DLD1 (cell line): ENCODE data around the gene SRSF8.
"Not testable (repeated sequence)": the region's sequence is repeated elsewhere in the genome, so short reads cannot be mapped to it uniquely, and the experiment has no call there.

Source experiments
- in situ Hi-C: cut with HindIII; loops from 2 replicates; pipeline ENCODE4 v1.10.0; 2017; ENCODE audit warnings: low sequenced_read_pairs

Gene SRSF8, protein sequence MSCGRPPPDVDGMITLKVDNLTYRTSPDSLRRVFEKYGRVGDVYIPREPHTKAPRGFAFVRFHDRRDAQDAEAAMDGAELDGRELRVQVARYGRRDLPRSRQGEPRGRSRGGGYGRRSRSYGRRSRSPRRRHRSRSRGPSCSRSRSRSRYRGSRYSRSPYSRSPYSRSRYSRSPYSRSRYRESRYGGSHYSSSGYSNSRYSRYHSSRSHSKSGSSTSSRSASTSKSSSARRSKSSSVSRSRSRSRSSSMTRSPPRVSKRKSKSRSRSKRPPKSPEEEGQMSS

DNA sequence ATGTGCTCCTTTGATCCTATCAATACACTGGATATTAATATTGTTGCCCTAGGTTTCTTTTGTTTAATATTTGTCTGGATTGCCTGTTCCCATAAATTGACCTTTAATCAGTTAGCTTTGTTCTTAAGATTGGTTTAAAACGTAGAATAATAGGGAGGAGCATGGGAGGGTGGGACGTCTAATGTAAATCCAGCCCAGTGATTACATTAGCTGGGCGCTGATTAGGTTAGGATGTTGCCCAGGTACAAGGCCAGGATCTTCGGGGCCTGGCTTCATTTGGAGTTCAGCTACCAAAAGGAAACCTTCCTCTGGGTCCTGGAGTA, at the start of gene SRSF8:
Gene SRSF8, plus strand, starts transcription at position 204 of the 323 bp plus-strand sequence. CDS start 308 bp downstream, outside the sequence.
- in situ Hi-C loops = no loop called here

DNA sequence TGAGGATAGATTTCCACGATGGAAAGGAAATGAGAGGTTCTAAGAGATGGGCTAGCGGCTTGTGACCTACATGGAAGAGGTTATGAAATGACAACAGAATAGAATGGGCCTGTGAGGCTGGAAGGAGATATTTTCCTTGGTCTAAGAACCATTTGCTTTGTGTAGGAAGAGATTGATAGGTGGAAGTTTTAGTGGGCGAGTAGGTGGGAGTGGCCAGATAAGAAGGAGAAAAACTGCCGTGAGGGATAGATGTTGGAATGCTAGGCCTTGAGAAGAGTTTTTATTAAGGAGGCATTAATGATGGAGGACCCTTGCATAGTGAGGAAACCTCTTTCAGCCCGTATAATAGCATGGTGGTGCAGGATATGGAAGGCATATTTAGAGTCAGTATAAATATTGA, 45.3 kb upstream of the SRSF8 start:
- in situ Hi-C loops = not testable (repeated sequence)

DNA sequence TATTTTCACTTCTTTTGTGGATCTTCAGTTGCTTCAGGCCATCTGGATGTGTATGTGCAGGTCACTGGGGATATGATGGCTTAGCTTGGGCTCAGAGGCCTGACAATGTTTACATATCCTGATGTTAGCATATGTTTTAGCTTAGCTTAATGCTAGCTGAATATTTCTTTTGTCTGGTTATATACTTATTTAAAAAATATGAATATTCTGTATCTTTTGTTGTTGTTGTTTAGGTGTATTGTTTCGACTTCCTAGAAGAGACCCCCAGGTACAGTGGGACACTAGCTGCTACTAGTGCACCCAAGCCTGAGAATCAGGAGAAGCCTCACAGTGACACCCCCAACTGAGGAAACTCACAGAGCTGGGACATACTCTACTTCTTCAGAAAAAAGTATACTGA, 41.8 kb upstream of the SRSF8 start, which contains the start of gene KDM4E:
Gene KDM4E, plus strand, starts transcription at position 301 of the 400 bp plus-strand sequence. CDS start 300 bp downstream, outside the sequence.
- in situ Hi-C loops = no loop called here

DNA sequence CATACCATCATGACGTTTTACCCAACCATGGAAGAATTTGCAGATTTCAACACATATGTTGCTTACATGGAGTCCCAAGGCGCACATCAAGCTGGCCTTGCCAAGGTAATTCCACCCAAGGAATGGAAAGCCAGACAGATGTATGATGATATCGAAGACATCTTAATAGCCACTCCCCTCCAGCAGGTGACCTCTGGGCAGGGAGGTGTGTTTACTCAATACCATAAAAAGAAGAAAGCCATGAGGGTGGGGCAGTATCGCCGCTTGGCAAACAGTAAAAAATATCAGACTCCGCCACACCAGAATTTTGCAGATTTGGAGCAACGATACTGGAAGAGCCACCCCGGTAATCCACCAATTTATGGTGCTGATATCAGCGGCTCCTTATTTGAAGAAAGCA, 41.1 kb upstream of the SRSF8 start:
- in situ Hi-C loops = not testable (repeated sequence)

DNA sequence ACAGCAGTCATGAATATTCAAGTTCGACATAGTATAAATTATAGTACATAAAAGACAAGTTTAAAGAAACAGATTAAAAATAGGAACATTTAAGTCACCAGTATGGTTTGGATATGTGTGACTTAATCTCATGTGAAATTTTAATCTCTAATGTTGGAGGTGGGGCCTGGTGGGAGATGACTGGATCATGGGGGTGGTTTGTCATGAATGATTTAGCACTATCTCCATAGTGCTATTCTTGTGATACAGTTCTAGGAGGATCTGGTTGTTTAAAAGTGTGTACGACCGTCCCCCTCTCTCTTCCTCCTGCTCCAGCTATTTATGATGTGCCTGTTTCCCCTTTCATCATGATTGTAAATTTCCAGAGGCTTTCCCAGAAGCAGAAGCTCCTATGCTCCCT, 38.4 kb upstream of the SRSF8 start:
- in situ Hi-C loops = no loop called here

DNA sequence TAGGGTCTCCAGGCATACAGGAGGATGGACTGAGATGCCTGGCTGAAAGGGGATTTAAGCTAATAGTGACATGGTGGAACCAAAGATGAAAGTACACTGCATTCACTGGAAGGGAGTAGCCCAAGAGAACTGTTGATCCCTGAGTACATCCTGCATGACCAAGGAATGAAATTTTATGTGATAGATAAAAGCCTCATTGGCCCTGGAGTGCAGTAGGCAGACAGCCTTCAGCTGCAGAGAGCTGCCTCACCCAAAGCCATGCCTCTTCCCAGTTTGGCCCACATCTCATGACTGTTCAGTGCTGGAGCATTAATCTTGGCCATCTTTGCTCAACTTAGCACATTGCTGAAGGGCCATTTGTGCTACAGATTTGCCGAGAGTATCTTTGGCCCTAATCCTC, 33.7 kb upstream of the SRSF8 start:
- in situ Hi-C loops = no loop called here

DNA sequence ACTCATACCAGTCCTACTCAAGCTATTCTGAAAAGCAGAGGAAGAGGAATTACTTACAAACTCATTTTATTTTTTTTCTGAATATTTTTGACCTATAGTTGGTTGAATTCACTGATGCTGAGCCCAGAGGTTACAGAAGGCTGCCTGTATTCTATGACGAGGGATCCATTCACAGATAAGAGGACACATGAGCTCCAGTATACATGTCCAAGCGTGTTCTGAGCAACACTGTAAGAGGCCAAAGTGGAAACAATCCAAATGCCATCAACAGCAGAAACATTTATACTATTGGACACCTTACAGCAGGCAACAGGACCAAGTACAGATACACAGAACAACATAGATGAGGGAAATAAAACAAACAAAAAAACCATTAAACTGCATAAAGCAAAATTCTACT, 31.4 kb upstream of the SRSF8 start:
- in situ Hi-C loops = no loop called here

DNA sequence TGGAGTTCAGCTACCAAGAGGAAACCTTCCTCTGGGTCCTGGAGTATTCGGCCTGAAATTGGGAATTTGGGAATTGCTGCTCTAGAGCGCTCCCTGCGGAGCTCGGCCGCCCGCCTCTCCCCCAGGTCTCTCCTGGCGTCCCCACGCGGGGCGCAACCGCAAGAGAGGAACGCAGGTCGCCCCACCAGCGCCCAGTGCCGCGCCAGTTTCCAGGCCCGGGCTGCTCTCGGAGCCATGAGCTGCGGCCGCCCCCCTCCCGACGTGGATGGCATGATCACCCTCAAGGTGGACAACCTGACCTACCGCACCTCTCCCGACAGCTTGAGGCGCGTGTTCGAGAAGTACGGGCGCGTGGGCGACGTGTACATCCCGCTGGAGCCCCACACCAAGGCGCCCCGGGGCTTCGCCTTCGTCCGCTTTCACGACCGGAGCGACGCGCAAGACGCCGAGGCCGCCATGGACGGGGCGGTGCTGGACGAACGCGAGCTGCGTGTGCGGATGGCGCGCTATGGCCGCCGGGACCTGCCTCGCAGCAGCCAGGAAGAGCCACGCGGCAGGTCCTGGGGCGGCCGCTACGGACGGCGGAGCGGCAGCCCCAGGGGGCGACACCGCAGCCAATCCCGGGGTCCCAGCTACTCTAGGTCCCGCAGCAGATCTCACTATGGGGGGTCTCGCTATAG, 29.2 kb upstream of the SRSF8 start:
- in situ Hi-C loops = not testable (repeated sequence)

DNA sequence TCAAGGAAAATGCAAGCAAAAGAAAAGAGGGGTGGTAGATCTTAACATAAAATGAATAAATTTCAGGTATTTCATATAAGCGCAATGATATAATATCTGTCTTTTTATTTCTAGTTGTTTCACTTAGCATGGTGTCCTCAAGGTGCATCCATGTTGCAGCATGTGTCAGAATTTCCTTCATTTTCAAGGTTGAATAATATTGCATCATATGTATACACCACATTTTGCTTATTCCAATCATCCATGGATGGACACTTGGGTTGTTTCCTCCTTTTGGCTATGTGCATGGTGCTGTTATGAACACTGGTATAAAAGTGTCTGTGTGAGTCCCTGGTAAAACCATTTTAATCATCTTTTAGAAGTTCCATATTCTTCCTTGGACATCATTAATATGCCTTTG, 24.5 kb upstream of the SRSF8 start:
- in situ Hi-C loops = no loop called here

DNA sequence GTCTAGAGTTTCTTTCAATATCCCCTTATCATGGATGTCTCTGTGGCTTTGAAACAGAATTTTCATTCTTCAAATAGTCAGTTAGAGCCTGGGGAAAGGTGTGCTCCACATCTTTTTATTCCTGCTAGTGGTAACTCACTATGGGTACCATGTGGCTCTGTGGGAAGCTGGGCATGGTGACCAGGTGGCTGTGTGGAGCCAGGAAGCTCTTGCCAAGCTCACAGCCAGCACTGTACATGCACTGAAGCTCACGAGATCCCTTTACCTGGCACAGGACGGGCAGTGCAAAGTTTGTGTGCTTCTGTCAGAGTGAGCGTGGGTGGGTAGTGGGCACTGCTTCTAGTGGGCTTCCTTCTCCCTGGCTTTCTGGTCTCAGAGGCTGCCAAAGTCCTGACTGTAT, 23.8 kb upstream of the SRSF8 start:
- in situ Hi-C loops = no loop called here

DNA sequence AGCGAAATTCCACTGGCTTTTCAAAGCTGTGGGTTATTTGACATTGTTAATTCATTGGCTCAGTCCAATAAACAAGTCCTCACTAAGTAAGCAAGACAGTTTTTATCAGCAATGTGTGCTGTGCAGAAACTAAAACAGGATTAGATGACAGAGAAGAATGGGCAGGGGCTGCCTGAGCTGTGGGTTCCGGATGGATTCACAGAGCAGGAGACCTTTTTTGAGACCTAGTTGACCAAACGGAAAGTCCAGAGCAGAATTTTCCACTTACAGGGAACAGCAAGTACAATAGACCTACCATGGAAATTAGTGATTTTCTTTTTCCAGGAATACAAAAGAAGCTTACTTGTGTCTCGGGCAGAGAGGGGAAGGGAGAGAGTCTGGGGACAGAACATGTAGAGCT, 22.7 kb upstream of the SRSF8 start:
- in situ Hi-C loops = no loop called here

DNA sequence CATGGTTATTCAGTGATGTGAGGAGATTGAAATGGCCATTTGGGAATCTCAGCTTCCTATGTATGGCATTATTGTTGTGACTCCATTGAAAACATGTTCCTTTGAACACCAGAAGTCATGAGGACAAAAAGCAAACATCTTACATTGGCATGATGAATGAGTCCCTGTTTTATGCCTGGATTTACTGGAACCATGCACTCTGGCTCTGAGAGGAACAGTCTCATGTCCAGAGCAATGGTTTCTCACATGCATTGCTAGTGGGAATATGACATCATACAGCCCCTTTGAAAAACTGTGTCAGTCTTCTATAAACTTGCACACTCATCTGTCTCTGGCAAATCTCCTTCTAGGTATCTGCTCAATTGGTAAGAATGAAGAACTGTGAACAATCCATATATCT, 20.9 kb upstream of the SRSF8 start:
- in situ Hi-C loops = no loop called here

DNA sequence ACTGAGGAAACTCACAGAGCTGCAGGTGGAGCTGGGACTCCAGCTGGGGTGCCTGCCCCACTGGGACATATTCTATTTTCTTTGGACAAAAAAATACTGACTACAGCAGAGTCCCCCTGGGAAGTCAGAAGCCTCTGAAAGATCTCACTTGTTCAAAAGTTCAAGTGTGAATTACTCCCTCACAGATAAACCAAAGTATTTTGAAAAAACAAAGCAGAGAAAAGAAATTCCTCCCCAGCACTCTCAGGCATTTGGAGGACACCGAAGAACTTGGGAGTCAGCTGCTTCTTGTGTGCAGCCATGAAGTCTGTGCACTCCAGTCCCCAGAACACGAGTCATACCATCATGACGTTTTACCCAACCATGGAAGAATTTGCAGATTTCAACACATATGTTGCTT, 17.6 kb upstream of the SRSF8 start, which contains the start of gene KDM4F:
Gene KDM4F, plus strand, starts transcription at position 301 of the 400 bp plus-strand sequence.
- in situ Hi-C loops = not testable (repeated sequence)

DNA sequence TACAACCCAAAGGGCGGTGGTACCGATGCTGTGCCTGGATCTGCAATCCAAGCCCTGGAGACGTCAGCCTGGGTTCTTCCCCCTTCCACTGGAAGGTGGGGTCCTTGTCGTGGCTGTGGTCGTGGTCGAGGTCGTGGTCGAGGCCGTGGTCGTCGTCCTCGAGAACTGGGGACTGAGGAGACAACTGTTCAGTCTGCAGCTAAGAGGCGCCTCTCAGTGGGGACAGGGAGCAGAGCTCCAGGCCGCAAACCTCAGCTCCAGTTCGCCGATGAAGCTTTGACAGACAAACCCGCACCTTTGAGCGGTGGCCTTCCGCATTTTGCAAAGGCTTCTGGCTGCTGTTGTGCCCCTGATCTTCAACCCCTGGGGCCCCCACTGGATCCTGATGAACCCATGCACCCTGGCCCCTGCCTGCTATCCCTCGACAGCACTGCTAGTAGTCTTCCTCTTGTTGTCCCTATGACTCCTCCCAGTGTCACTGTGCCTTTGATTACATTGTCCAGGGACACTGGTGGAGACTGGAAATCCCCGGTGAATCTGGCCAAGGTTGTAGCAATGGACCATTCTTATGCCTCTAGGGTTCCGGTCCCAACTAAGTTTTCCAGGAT, 16.0 kb upstream of the SRSF8 start:
- in situ Hi-C loops = no loop called here

DNA sequence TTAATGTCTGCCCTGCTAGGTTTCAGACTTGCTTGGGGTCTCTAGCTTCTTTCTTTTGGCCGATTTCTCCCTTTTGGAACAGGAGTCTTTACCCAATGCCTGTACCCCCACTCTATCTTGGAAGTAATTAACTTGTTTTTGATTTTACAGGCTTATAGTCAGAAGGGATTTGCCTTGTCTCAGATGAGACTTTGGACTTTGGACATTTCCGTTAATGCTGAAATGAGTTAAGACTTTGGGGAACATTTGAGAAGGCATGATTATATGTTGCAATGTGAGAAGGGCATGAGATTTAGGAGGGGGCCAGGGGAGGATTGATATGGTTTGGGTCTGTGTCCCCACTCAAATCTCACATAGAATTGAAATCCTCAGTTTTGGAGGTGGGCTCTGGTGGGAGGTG, 12.4 kb upstream of the SRSF8 start:
- in situ Hi-C loops = no loop called here

DNA sequence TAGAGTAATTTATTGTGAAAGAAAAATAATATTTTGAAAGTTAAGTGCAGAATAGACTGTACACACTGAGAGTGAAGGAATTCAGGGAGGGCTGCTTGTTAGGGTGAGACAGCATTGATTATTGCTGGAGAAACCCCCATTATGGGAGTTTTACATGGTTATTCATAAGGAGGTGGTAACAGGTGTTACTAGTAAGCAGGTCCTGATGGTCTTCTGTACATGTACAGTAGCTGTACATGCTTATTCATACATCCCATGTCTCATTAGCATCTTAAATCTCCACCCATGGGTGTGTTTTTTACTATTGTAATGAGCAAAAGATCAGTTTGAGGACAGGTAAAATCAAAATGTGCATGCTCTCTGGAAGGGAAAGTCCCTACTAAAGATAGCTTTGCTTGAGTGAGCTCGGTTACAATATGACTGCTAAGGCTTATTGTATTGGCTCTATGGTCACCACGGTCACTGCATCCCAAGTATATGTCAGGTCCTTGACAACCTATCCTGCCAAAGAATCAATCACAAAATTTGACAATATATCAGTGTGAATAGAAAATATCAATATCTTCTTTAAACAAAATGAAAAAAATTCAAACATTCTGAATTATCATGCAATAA, 11.3 kb upstream of the SRSF8 start:
- in situ Hi-C loops = no loop called here

DNA sequence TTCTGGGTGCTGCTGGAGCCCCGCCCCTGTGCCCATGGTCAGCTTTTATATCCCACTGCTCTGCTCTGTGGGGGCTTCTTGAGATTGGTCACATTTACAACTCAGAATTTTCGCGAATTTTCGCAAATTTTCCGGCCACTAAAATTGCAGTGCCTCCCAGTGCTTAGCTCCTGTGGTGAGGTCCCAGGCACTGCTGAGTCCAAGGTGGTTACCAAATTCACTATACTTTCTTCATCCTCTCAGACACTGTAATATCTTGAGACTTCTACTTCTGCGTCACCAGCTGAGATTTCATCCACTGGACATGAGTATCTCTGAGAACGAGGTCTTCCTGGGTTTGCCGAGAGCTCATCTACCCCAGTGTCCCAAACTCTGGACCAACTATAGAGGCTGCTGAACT, 8.8 kb upstream of the SRSF8 start:
- in situ Hi-C loops = no loop called here

DNA sequence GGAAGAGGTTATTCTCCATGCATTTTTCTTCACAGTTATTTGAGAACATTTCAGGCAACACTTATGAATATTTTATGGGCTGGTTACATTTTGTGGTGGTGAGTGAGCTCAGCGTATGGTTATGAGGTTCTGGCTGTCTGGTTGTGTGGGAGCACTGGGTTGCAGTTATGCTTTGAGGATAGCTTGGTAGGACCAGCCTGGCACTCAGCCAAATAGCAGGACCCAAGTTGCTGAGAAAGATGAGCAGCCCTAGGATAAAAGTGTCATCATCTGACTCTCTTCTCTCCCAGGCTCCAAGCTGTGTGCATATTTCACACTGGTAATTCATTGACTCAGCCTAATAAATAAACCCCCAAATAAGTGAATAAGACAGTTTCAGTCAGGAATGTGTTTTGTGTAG, 8.1 kb upstream of the SRSF8 start:
- in situ Hi-C loops = no loop called here

DNA sequence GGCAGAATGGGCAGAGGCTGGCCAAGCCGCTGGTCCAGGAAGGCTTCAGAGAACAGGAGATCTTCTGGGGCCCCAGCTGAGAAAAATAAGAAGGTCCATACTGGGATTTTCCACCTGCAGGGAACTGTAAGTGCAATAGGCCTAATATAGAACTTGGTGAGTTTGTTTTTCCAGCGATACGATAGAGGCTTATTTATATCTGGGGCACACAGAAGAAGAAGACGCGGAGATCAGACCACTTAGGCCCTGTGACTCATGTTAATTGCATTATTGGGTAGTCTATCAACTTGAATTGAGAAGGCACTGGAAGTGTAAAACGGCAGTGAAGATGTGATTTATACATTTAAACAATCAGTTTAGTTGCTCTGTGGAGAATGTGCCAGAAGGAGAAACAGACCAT, 7.7 kb upstream of the SRSF8 start:
- in situ Hi-C loops = no loop called here

DNA sequence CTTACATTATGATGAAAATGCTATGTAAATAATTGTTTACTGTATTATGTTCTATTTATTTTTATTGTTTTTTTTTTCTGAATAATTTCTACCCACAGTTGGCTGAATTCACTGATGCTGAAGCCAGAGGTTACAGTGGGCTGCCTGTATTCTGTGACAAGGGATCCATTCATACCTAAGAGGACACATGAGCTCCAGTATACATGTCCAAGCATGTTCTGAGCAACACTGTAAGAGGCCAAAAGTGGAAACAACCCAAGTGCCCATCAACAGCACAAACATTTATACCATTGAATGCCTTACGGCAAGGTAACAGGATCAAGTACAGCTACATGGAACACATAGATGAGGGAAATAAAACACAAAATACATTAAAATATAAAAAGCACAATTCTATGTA, 1.4 kb upstream of the SRSF8 start:
- in situ Hi-C loops = no loop called here

DNA sequence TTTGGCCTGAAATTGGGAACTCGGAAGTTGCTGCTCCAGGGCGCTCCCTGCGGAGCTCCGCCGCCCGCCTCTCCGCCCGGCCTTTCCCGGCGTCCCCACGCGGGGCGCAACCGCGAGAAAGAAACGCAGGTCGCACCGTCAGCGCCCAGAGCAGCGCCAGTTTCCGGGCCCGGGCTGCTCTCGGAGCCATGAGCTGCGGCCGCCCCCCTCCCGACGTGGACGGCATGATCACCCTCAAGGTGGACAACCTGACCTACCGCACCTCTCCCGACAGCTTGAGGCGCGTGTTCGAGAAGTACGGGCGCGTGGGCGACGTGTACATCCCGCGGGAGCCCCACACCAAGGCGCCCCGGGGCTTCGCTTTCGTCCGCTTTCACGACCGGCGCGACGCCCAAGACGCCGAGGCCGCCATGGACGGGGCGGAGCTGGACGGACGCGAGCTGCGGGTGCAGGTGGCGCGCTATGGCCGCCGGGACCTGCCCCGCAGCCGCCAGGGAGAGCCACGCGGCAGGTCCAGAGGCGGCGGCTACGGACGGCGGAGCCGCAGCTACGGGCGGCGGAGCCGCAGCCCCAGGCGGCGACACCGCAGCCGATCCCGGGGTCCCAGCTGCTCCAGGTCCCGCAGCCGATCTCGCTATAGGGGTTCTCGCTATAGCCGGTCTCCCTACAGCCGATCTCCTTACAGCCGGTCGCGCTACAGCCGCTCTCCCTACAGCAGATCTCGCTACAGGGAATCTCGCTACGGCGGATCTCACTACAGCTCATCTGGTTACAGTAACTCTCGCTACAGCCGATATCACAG, 521 bp downstream of the SRSF8 start:
- in situ Hi-C loops = no loop called here
